ENCODE data around the gene TAOK1.

The TAOK1 gene

DNA sequence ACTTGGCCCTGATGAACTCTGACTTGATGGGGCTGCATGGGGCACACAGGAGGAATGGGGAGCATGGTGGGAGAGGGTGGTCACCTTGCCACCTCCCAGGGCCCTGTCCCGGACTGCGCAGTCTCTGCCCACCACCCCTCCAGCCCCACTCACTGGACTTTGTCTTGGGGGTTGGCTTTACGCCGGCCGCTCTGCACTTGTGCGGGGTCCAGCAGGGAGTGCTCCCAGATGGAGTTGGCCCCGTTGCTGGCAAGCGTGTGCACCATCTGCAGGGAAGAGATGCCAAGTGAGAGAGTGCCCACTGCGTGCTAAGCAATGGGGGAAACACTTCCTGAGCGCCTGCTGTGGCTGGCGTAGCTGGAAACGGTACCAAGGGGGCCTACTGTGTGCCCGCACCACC is 192.6 kb downstream of the TAOK1 start:
- H3K4me1 ChIP-seq (ENCODE audit: control insufficient read depth, low read depth, low read length) = peaks cover 17% of the 10 kb centered on the region
- peaks cover 10% of the 10 kb centered on the region for H3K36me3 ChIP-seq (ENCODE audit: control insufficient read depth, low read depth, low read length)
- no peak overlapping the region for H3K4me3 ChIP-seq (ENCODE audit: low read length)
- no peak overlapping the region for H3K27ac ChIP-seq (ENCODE audit: low read length)
- no peak overlapping the region for H3K9ac ChIP-seq (ENCODE audit: low read length)
- H3K27me3 ChIP-seq (ENCODE audit: control insufficient read depth, insufficient read depth, low read length) = no peaks in the 10 kb centered on the region
- no peaks in the 10 kb centered on the region for H3K9me3 ChIP-seq (ENCODE audit: control insufficient read depth, low read depth, low read length)

DNA sequence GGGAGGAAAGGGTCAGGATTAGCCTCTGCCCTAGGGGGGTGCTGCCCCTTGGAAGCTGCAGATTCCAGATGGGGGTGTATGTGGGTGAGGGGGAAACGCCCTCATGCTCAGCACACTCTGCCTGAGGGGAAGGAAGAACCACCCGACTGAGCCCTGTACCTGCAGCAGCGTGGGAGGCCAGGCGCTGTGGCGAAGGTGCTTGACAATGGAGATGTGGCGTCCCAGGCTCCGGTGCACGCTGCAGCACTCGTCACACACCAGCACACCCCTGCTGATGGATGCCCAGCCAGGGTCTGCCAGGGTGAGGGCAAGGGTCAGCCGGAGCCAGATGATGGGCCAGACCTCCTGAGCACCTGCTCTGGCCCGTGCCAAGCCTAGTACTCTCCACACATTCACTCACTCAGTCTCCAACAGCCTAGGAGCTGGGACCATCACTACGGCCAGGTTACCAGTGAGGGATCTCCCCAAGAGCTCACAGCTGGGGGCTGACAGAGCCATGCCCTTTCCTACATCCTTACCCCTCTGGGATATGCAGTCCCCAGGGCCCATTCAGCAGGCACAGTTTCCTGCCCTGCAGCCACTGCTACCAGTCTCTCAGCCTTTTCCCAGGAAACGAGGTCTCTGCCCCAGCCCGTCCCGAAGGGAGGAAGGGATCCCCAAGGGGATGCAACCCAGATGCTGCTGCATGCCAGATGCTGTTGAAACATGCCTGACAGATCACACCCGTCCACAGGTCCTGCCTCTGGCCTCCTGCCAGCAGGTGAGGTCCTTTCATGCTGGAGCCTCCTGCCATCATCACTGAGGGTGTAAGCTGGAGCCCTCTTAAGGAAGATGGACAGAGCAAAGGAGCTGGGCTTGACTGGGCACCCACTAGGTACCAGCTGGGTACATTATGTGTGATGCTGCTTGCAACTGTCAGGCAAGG is 193.4 kb downstream of the TAOK1 start:
- Histone ChIP-seq H3K9me3 (ENCODE audit: control insufficient read depth, low read depth, low read length) (no peaks in the 10 kb centered on the region), H3K36me3 (ENCODE audit: control insufficient read depth, low read depth, low read length) (peaks cover 9% of the 10 kb centered on the region), H3K9ac (ENCODE audit: low read length) (no peak overlapping the region), H3K27ac (ENCODE audit: low read length) (no peak overlapping the region), H3K4me1 (ENCODE audit: control insufficient read depth, low read depth, low read length) (peaks cover 25% of the 10 kb centered on the region), H3K4me3 (ENCODE audit: low read length) (no peak overlapping the region), H3K27me3 (ENCODE audit: control insufficient read depth, insufficient read depth, low read length) (no peaks in the 10 kb centered on the region)

DNA sequence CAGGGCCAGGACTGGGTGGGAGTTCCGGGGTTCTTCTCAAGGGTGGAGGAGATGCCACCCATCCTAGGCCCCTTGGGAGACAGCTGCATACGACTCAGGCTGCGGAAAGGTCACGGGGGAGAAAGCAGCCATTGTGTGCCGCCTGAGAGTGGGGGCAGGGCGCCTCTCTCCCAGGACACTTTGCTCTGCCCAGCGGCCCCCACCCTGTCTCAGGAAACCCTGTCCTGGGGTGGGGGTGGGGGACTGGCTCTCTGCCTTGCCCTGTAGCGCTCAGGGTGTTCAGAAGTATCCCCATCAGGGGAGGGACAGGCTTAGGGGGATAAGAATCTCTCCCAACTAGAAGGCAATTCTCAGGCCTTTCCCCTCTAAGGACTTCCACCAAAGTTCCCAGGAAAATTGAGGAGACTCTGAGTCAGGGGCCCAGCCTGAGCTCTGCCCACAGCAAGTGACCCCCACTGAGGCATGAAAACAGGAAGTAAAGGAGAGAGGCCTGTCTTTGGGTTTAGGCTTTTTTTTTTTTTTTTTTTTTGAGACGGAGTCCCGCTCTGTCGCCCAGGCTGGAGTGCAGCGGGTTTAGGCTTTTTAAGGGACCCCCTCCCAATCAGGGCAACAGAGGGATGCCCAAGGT is 194.4 kb downstream of the TAOK1 start:
- H3K27ac ChIP-seq (ENCODE audit: low read length) = no peak overlapping the region

DNA sequence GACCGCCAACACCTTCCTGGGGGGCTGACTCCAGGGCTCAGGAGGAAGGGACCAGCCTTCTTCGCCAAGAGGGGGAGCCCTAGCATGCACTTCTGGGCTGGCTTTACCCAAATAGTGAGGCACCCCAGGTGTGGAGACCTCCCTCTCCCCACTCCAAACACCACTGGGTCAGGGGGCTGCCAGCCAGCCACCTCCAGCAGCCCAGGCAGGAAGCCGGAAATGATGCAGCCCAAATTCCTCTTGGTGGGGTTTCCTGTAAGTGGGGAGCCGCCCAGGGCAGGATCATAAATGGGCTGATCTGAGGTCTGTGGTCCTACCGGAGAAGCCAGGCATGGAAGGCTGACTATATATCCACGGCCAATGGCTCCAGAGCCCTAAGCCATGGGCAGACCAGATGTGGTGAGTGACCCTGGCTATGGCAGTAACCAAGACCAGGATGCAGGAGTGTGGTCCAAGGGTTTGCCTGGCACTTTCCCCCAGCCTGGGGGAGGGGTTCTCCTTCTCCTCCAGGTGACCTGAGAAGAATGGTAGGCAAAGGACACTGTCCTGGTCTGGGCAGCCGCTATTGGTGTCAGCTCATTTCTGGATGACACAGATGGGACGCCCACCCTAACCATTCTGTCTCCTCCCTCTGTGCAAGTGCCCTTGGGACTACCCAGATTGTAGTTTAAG is 195.1 kb downstream of the TAOK1 start:
- Histone ChIP-seq H3K4me1 (ENCODE audit: control insufficient read depth, low read depth, low read length) (peaks cover 30% of the 10 kb centered on the region), H3K27me3 (ENCODE audit: control insufficient read depth, insufficient read depth, low read length) (peaks cover 5% of the 10 kb centered on the region), H3K27ac (ENCODE audit: low read length) (no peak overlapping the region), H3K9me3 (ENCODE audit: control insufficient read depth, low read depth, low read length) (no peaks in the 10 kb centered on the region), H3K4me3 (ENCODE audit: low read length) (no peak overlapping the region), H3K36me3 (ENCODE audit: control insufficient read depth, low read depth, low read length) (peaks cover 4% of the 10 kb centered on the region), H3K9ac (ENCODE audit: low read length) (no peak overlapping the region)

More for the DNA sequence above, 194.4 kb downstream of the TAOK1 start:
- Histone ChIP-seq H3K36me3 (ENCODE audit: control insufficient read depth, low read depth, low read length) (peaks cover 4% of the 10 kb centered on the region), H3K4me3 (ENCODE audit: low read length) (no peak overlapping the region), H3K9ac (ENCODE audit: low read length) (peak overlapping the region; percentile 2), H3K27me3 (ENCODE audit: control insufficient read depth, insufficient read depth, low read length) (no peaks in the 10 kb centered on the region), H3K9me3 (ENCODE audit: control insufficient read depth, low read depth, low read length) (no peaks in the 10 kb centered on the region), H3K4me1 (ENCODE audit: control insufficient read depth, low read depth, low read length) (peaks cover 25% of the 10 kb centered on the region)

DNA sequence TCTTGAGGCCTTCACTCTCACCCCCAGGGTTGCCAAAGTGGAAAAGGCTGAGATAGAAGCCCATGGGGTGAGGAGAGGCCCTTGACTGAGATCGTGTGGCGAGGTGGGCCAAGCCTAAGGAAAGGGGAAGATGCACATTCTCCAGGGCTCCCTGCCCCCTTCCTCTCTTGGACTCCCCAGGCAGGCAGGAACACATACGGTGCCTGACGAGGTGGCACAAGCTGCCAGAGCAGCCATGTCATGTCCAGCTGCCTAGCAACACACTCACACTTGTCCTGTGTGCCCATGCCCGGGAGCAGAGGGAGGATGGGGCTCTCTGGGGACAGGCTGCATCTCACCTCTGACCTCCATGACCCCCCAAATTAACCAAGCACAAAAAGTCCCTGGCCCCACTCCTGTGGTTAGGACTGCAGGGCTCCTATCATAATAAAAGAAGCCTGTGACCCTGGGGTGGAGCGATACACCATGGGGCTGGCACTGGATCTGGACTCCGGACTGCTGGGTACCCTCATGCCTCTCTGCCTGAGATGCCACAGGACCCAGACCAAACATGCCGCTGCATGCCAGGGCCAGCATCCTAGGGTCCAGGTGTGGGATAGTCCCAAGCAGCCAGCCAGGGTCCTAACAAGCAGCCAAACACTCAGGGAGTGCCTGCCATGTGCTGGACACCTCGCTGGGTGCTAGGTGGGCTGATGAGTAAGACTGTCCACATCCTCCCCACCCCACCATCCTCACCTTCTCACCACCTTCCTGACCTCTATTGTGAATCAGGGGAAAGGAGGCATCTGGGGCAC is 196.7 kb downstream of the TAOK1 start:
- Histone ChIP-seq H3K9ac (ENCODE audit: low read length) (no peak overlapping the region), H3K36me3 (ENCODE audit: control insufficient read depth, low read depth, low read length) (peaks cover 4% of the 10 kb centered on the region), H3K4me3 (ENCODE audit: low read length) (no peak overlapping the region), H3K9me3 (ENCODE audit: control insufficient read depth, low read depth, low read length) (no peaks in the 10 kb centered on the region), H3K27ac (ENCODE audit: low read length) (no peak overlapping the region), H3K27me3 (ENCODE audit: control insufficient read depth, insufficient read depth, low read length) (peaks cover 8% of the 10 kb centered on the region), H3K4me1 (ENCODE audit: control insufficient read depth, low read depth, low read length) (peaks cover 37% of the 10 kb centered on the region)

DNA sequence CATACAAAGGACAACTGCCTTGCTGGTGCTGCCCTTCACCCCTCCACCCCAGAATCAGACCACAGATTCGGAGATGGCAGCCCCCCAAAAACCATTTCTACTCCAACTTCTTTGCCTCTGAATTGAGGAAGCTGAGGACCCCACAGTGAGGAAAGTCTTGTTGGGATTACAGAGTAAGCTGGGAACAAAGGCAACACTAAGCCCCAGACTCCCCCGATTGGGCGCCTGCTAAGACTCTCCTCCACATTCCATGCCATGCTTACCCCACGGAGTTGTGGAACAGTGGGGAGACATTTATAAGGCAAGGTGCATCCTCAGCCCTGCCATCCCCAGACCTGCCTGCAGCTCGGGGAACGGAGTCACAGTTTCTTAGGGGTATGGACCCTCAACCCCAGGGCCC is 197.4 kb downstream of the TAOK1 start:
- peaks cover 44% of the 10 kb centered on the region for H3K4me1 ChIP-seq (ENCODE audit: control insufficient read depth, low read depth, low read length)
- no peaks in the 10 kb centered on the region for H3K36me3 ChIP-seq (ENCODE audit: control insufficient read depth, low read depth, low read length)
- no peak overlapping the region for H3K27ac ChIP-seq (ENCODE audit: low read length)
- no peak overlapping the region for H3K4me3 ChIP-seq (ENCODE audit: low read length)
- H3K9ac ChIP-seq (ENCODE audit: low read length) = no peak overlapping the region
- no peaks in the 10 kb centered on the region for H3K9me3 ChIP-seq (ENCODE audit: control insufficient read depth, low read depth, low read length)
- H3K27me3 ChIP-seq (ENCODE audit: control insufficient read depth, insufficient read depth, low read length) = peaks cover 8% of the 10 kb centered on the region

DNA sequence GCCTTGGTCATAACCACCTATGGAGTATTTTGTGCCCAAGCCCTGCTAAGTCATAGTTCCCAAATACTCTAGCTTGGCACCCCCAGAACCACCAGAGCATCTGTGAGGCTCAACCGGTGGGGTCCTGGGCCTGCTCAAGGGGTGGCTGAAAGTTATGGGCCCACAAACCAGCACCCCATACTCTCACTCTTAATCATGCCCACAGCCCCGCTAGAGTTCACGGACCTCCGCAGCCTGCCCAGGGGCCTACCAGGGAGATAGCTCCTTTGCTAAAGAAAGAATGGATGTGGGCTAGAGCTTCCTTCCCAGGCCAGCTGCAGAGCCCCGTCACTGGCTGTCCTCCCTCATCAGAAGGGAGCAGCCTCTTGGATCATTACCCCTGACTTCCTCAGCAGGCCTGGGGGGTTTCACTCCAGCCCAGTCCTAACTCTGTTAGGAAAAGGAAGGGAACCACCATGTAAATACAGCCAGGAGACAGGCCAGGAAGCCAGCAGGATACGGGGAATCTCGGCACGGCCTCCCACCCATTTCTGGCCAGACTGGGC is 197.9 kb downstream of the TAOK1 start:
- no peaks in the 10 kb centered on the region for H3K9me3 ChIP-seq (ENCODE audit: control insufficient read depth, low read depth, low read length)
- H3K36me3 ChIP-seq (ENCODE audit: control insufficient read depth, low read depth, low read length) = no peaks in the 10 kb centered on the region
- H3K27me3 ChIP-seq (ENCODE audit: control insufficient read depth, insufficient read depth, low read length) = peaks cover 8% of the 10 kb centered on the region
- no peak overlapping the region for H3K9ac ChIP-seq (ENCODE audit: low read length)
- H3K4me1 ChIP-seq (ENCODE audit: control insufficient read depth, low read depth, low read length) = peaks cover 45% of the 10 kb centered on the region
- no peak overlapping the region for H3K27ac ChIP-seq (ENCODE audit: low read length)
- H3K4me3 ChIP-seq (ENCODE audit: low read length) = peak overlapping the region; percentile 69

DNA sequence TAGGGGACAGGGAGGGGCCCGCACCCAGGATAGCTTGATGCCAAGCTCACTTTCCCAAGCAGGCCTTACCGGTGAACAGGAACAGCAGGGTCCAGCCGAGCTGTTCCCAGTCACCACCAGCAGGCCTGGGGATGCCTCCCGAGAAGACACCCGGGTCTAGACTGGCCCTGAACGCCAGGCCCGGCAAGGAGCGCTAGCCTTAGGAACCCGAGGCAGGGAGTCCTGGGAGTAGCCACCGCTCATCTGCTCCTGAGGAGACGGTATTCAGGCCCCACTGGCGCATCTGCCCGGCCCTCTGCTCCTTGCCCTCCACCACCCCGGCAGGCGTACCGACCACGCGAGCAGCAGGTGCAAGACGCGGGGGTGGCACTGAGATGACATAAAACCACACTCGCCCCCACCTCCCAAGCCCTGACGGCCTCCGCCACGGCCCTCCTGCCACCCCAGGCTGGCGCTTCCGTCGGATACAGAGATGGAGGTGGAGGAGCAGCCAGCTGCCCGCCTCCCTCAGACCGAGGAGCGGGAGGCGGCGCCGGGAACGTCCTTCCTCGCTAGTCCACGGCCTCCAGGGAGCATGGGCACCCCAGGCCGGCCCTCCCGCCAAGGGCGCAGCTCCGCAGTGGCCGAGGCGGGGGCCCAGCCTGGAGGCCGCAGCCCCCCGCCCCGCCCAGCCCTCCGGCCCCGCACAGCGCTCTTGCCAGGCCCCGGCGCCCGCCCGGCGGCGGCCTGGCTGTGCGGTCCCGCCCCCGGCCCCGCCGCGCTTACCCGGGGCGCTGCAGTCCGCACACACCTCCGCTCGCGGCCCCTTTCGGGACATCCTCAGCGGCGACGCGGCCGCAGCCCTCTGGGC is 198.6 kb downstream of the TAOK1 start:
- H3K9me3 ChIP-seq (ENCODE audit: control insufficient read depth, low read depth, low read length) = no peaks in the 10 kb centered on the region
- H3K9ac ChIP-seq (ENCODE audit: low read length) = peak overlapping the region; percentile 43
- H3K27me3 ChIP-seq (ENCODE audit: control insufficient read depth, insufficient read depth, low read length) = peaks cover 8% of the 10 kb centered on the region
- H3K4me1 ChIP-seq (ENCODE audit: control insufficient read depth, low read depth, low read length) = peaks cover 45% of the 10 kb centered on the region
- H3K4me3 ChIP-seq (ENCODE audit: low read length) = peak overlapping the region; percentile 69
- no peaks in the 10 kb centered on the region for H3K36me3 ChIP-seq (ENCODE audit: control insufficient read depth, low read depth, low read length)
- H3K27ac ChIP-seq (ENCODE audit: low read length) = no peak overlapping the region

DNA sequence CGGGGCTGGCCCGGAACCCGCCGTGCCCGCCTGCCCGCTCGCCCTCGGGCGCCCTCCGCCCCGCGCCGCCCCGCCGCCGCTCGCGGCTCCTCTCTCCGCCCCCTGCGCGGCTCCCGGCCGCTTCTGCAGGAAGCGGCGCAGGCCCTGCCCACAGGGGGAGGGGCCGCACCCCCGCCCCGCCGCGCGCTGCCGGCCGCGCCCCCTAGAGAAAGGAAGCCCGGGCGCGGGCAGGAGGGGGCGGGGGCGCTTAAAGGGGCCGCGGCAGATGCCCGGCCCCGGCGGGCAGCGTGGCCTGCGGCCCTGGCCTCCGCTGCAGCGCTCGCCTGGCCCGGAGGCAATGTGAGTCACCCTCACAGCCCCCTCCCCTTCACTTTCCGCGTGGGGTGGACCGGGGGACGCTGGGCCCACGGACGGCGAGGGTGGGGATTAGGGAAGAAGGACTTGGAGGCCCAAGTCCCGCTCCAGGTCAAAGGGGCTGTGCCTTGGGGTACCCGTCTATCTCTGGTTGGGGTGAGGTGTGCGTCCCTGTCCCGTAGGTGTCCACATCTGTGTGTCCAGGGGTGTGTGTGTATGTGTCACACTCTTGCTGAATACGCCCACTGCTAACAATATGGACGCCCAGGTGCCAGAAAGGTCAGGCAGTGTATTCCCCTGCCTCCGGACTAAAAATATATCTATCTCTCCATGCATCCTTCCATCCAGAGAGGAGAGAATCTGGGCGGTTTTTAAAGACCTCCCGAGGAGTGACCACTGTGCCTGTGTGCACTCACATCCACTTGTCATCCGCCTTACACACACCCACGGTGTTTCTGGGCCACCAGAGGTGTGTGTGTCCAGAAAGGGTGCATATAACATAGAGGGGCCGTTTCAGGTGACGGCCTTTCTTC is 199.6 kb downstream of the TAOK1 start, which contains the start of gene GIT1:
GIT1 (minus strand) TSS at position 125 of the 887 bp plus-strand sequence. CDS start 270 bp downstream, outside the sequence.
- Histone ChIP-seq H3K4me1 (ENCODE audit: control insufficient read depth, low read depth, low read length) (peaks cover 43% of the 10 kb centered on the region), H3K9ac (ENCODE audit: low read length) (peak within 1 kb of the TSS; percentile 67), H3K4me3 (ENCODE audit: low read length) (peak within 1 kb of the TSS; percentile 82), H3K27ac (ENCODE audit: low read length) (no peak within 1 kb of the TSS), H3K9me3 (ENCODE audit: control insufficient read depth, low read depth, low read length) (no peaks in the 10 kb centered on the region), H3K27me3 (ENCODE audit: control insufficient read depth, insufficient read depth, low read length) (peaks cover 8% of the 10 kb centered on the region), H3K36me3 (ENCODE audit: control insufficient read depth, low read depth, low read length) (no peaks in the 10 kb centered on the region)
